ENCODE results near the gene CREB5. TPM values are rescaled to one million over a fixed set of nuclear protein-coding genes. Genes with fewer than 3 reads are reported as not detected.

Gene CREB5
- total RNA-seq, 1 experiment from 2014 or later, result 5.2 TPM

DNA sequence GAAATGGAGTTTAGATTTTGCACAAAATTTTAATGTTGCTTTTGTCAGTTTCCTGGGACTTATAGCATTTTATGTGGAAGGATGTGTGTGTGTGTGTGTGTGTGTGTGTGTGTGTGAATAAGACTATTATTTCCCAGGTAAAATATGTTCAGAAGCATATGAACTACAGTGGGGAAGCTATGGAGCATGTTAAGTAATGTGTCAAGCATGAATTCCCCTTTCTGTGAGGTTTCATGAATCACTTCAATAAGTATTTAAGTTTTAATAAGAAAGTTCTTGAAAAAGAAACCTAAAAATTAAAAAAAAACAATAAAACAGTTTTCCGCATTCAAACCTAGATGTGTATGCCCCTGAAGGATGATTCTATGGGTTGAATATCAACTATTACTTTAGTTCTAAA, 693 bp downstream of the CREB5 start:
- no peak overlapping the region for H3K4me3 ChIP-seq (ENCODE audit: low read length)
- ATAC-seq, result no peak
- no peaks in the 10 kb centered on the region for H3K79me2 ChIP-seq (ENCODE audit: low read length)
- TF ChIP-seq EZH2 (IDR thresholded peaks at IDR 0.05; ENCODE audit: low read length, unreplicated experiment) (no peak), CTCF (conservative IDR thresholded peaks at IDR 0.05; ENCODE audit: low read depth, low read length) (no peak), EZH2phosphoT487 (IDR thresholded peaks at IDR 0.05; ENCODE audit: borderline replicate concordance, low read length) (no peak)
- CTCF ChIA-PET, result no interaction called here
- H3F3A ChIP-seq (ENCODE audit: low read length, unreplicated experiment), result no peaks in the 10 kb centered on the region
- H3K36me3 ChIP-seq (ENCODE audit: low read depth, low read length), result no peaks in the 10 kb centered on the region
- no peak overlapping the region for H3K4me2 ChIP-seq (ENCODE audit: low read length)
- H4K20me1 ChIP-seq (ENCODE audit: low read length), result no peaks in the 10 kb centered on the region
- intact Hi-C loops (cut with micrococcal nuclease), result loop anchor here (5.0 to 10.0 kb wide), 3 partner anchors 119 to 312 kb away; no protein-coding TSS in a partner anchor
- no peak overlapping the region for H3K27ac ChIP-seq (ENCODE audit: low read length)
- H3K27me3 ChIP-seq (ENCODE audit: low read length), result peaks cover 33% of the 10 kb centered on the region
- BruUV-seq (replicated peaks), result no TSS peak
- peaks cover 23% of the 10 kb centered on the region for H3K4me1 ChIP-seq (ENCODE audit: insufficient read depth, low read length)
- POLR2A ChIA-PET (ENCODE audit: unreplicated experiment), result no interaction called here
- H3K9ac ChIP-seq (ENCODE audit: low read length), result no peak overlapping the region
- no peaks in the 10 kb centered on the region for H3K9me2 ChIP-seq (replicated peaks; ENCODE audit: low read length)
- no peaks in the 10 kb centered on the region for H3K9me3 ChIP-seq (ENCODE audit: low read length)
- no peak overlapping the region for H2AFZ ChIP-seq (ENCODE audit: low read length)
- no peak for DNase-seq

- no TSS peak for BruUV-seq (replicated peaks)
- CTCF ChIA-PET, result no interaction called here
- Histone ChIP-seq H3K27ac (ENCODE audit: low read length) (no peak overlapping the region), H2AFZ (ENCODE audit: low read length) (no peak overlapping the region), H3K4me3 (ENCODE audit: low read length) (no peak overlapping the region), H3K27me3 (ENCODE audit: low read length) (peaks cover 33% of the 10 kb centered on the region), H3K36me3 (ENCODE audit: low read depth, low read length) (no peaks in the 10 kb centered on the region), H3K79me2 (ENCODE audit: low read length) (no peaks in the 10 kb centered on the region), H3K4me2 (ENCODE audit: low read length) (no peak overlapping the region), H4K20me1 (ENCODE audit: low read length) (no peaks in the 10 kb centered on the region), H3K4me1 (ENCODE audit: insufficient read depth, low read length) (peaks cover 15% of the 10 kb centered on the region), H3K9me3 (ENCODE audit: low read length) (no peaks in the 10 kb centered on the region), H3F3A (ENCODE audit: low read length, unreplicated experiment) (no peaks in the 10 kb centered on the region), H3K9ac (ENCODE audit: low read length) (no peak overlapping the region), H3K9me2 (replicated peaks; ENCODE audit: low read length) (no peaks in the 10 kb centered on the region)
- ATAC-seq (no peak), DNase-seq (no peak)
- POLR2A ChIA-PET (ENCODE audit: unreplicated experiment), result interaction anchor here (0.6 kb wide), 1 partner anchor 33 kb away, joined by 4 read pairs; no protein-coding TSS in a partner anchor
- TF ChIP-seq EZH2phosphoT487 (IDR thresholded peaks at IDR 0.05; ENCODE audit: borderline replicate concordance, low read length) (no peak), EZH2 (IDR thresholded peaks at IDR 0.05; ENCODE audit: low read length, unreplicated experiment) (no peak)
- intact Hi-C loops (cut with micrococcal nuclease), result loop anchor here (5.0 to 10.0 kb wide), 3 partner anchors 118 to 310 kb away; no protein-coding TSS in a partner anchor
These were observed 2.1 kb downstream of the CREB5 start for GRCh38 chr7:28414453-28414852.

DNA sequence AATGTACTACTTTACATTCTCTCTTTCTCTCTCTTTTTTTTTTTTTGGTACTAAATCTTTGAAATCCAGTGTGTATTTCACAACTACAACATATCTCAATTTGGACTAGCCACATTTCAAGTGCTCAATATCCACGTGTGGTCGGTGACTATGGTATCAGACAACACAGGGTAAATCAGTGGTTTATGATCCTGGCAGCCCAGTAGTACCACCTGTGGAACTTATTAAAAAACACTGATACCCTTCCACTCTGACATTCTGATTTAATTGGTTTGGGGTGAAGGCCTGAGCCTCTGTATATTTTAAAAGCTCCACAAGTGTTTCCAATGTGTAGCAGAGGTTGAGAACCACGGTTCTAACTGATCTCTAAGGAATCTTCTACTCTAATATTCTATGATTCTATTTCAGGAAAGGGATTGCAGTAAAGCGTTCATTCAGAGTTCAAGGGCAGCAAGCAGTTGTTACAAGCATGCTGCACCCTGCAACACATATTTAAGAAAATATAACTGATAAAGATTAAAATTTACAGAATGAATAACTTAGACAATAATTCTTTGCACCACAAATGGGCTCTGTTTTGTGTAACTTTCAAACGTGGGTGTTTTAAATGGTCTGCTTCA, 5.1 kb downstream of the CREB5 start:
- intact Hi-C loops (cut with micrococcal nuclease), result loop anchor here (10.0 kb wide), 1 partner anchor 307 kb away; no protein-coding TSS in a partner anchor
- H2AFZ ChIP-seq (ENCODE audit: low read length), result no peak overlapping the region
- ChIA-PET CTCF (no interaction called here), POLR2A (ENCODE audit: unreplicated experiment) (no interaction called here)
- H4K20me1 ChIP-seq (ENCODE audit: low read length), result no peaks in the 10 kb centered on the region
- H3K27me3 ChIP-seq (ENCODE audit: low read length), result peaks cover 18% of the 10 kb centered on the region; the same call in 1 of the 2 replicates
- no peak for DNase-seq
- H3K27ac ChIP-seq (ENCODE audit: low read length), result no peak overlapping the region
- no peak overlapping the region for H3K9ac ChIP-seq (ENCODE audit: low read length)
- no peak overlapping the region for H3K4me3 ChIP-seq (ENCODE audit: low read length)
- TF ChIP-seq EZH2 (IDR thresholded peaks at IDR 0.05; ENCODE audit: low read length, unreplicated experiment) (no peak), EZH2phosphoT487 (IDR thresholded peaks at IDR 0.05; ENCODE audit: borderline replicate concordance, low read length) (no peak), CTCF (conservative IDR thresholded peaks at IDR 0.05; ENCODE audit: low read depth, low read length) (no peak)
- H3K4me2 ChIP-seq (ENCODE audit: low read length), result no peak overlapping the region
- no TSS peak for BruUV-seq (replicated peaks)
- H3K9me3 ChIP-seq (ENCODE audit: low read length), result no peaks in the 10 kb centered on the region
- H3K9me2 ChIP-seq (replicated peaks; ENCODE audit: low read length), result no peaks in the 10 kb centered on the region
- H3F3A ChIP-seq (ENCODE audit: low read length, unreplicated experiment), result no peaks in the 10 kb centered on the region
- H3K79me2 ChIP-seq (ENCODE audit: low read length), result no peaks in the 10 kb centered on the region
- H3K36me3 ChIP-seq (ENCODE audit: low read depth, low read length), result no peaks in the 10 kb centered on the region
- ATAC-seq, result no peak
- no peaks in the 10 kb centered on the region for H3K4me1 ChIP-seq (ENCODE audit: insufficient read depth, low read length)

All from PC-3 (cell line).